ENCODE results near the gene AXIN1.

Gene AXIN1

DNA sequence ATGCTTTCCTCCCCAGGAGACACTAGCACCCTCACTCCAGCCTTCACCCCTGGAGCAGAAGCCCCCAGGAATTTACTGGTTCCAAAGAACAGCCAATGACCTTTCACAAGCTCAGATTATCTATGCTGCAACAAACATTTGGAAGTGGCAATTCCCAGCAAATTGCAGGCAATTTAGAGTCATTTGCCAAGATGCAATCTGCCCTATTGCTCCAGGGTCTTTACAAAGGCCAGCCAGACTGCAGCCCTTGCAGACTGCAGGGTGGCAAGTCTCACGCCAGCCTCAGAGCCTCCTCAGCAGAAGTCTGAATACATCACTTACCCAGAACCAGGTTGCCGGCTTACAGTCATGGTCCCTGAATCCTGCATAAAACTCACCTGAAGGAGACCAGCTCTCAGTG is 21.8 kb downstream of the AXIN1 start:
- H3K9ac ChIP-seq (ENCODE audit: low read length): no peak overlapping the region
- no peaks in the 10 kb centered on the region for H3K27me3 ChIP-seq (ENCODE audit: control insufficient read depth, insufficient read depth, low read length)
- no peak overlapping the region for H3K4me3 ChIP-seq (ENCODE audit: low read length)
- no peak overlapping the region for H3K27ac ChIP-seq (ENCODE audit: low read length)
- H3K4me1 ChIP-seq (ENCODE audit: control insufficient read depth, low read depth, low read length): no peaks in the 10 kb centered on the region
- H3K9me3 ChIP-seq (ENCODE audit: control insufficient read depth, low read depth, low read length): no peaks in the 10 kb centered on the region
- no peaks in the 10 kb centered on the region for H3K36me3 ChIP-seq (ENCODE audit: control insufficient read depth, low read depth, low read length)

DNA sequence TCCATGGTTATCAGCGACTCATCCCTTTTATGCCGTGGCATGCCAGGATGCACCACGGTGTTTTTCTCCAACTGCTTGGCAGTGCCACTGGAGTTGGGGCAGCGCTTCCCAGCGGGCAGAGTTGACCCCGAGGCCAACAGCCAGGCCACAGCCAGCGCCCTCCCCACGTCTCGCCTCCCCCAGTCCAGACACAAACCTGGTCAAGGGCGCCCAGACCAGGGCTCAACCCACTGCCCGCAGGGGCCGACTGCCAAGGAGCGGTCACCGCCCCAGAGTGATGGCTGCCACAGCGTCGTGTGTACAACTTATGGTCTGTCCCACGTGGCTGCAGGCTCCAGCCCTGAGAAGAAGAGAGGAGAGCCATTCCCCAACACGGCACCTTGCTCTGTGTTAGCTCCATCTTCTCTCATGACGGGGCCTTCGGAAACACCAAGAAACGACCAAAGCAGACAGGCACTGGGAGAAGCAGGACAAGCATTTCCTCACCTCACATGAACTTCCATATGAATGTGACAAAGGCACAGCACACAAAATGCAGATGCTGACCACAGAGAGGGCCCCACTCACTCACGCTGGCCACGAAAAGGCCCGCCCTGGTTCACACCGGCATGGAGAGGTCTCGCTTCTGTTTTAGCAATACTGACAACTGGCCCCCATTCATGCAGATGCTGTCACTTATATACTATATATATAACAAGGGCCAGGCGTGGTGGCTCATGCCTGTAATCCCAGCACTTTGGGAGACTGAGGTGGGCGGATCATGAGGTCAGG is 27.0 kb downstream of the AXIN1 start:
- H3K4me3 ChIP-seq (ENCODE audit: low read length): no peak overlapping the region
- no peaks in the 10 kb centered on the region for H3K27me3 ChIP-seq (ENCODE audit: control insufficient read depth, insufficient read depth, low read length)
- no peak overlapping the region for H3K27ac ChIP-seq (ENCODE audit: low read length)
- H3K36me3 ChIP-seq (ENCODE audit: control insufficient read depth, low read depth, low read length): no peaks in the 10 kb centered on the region
- H3K9me3 ChIP-seq (ENCODE audit: control insufficient read depth, low read depth, low read length): no peaks in the 10 kb centered on the region
- H3K9ac ChIP-seq (ENCODE audit: low read length): no peak overlapping the region
- H3K4me1 ChIP-seq (ENCODE audit: control insufficient read depth, low read depth, low read length): peaks cover 5% of the 10 kb centered on the region

- no peaks in the 10 kb centered on the region for H3K9me3 ChIP-seq (ENCODE audit: control insufficient read depth, low read depth, low read length)
- peaks cover 5% of the 10 kb centered on the region for H3K4me1 ChIP-seq (ENCODE audit: control insufficient read depth, low read depth, low read length)
- H3K27ac ChIP-seq (ENCODE audit: low read length): no peak overlapping the region
- no peak overlapping the region for H3K9ac ChIP-seq (ENCODE audit: low read length)
- no peaks in the 10 kb centered on the region for H3K36me3 ChIP-seq (ENCODE audit: control insufficient read depth, low read depth, low read length)
- H3K27me3 ChIP-seq (ENCODE audit: control insufficient read depth, insufficient read depth, low read length): no peaks in the 10 kb centered on the region
- no peak overlapping the region for H3K4me3 ChIP-seq (ENCODE audit: low read length)
Observed at GRCh38 chr16:324451-325334, 27.8 kb downstream of the AXIN1 start.

DNA sequence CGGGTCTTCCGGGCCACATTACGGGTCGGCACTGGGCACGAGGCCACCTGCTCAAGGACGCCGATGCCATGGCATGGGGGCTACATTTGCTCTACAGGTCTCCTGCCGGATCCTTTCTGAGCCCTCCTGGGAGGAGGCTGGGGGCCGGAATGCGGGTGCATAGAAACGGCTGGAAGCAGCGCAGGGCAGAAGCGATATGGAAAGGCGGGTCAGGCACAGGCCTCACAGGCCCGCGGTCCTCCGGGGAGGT is 28.4 kb downstream of the AXIN1 start:
- Histone ChIP-seq H3K27me3 (ENCODE audit: control insufficient read depth, insufficient read depth, low read length) (no peaks in the 10 kb centered on the region), H3K9me3 (ENCODE audit: control insufficient read depth, low read depth, low read length) (no peaks in the 10 kb centered on the region), H3K4me1 (ENCODE audit: control insufficient read depth, low read depth, low read length) (peaks cover 8% of the 10 kb centered on the region), H3K4me3 (ENCODE audit: low read length) (no peak overlapping the region), H3K36me3 (ENCODE audit: control insufficient read depth, low read depth, low read length) (no peaks in the 10 kb centered on the region), H3K27ac (ENCODE audit: low read length) (no peak overlapping the region), H3K9ac (ENCODE audit: low read length) (no peak overlapping the region)

DNA sequence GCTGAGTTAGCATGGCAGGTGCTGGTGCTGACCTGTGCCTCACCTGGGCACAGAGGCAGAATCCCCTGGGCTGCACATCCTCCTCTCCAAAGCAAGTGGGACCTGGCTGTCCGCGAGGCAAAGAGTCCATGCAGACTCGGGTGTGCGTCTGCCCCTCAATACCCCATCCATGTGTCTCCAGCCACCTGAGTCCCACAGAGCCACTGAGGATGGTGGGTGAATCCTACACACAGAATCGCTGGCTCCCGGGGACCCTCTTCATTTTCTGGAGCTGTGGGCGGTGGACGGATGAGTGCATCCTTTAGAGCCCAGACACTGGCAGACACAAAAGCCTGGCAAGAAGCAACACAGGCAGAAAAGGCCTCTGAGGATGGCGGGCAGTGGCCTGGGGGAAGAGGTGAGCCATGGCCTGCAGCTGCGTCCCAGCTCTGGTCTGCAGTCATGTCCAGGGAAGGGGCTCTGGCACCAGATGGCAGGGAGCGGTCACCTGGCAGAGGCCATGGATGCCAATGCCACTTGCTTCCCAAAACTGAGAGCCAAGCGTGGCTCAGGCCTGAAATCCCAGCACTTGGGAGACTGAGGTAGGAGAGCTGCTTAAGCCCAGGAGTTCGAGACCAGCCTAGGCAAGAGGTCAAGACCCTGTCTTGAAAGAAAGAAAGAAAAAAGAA is 29.9 kb downstream of the AXIN1 start:
- Histone ChIP-seq H3K27me3 (ENCODE audit: control insufficient read depth, insufficient read depth, low read length) (no peaks in the 10 kb centered on the region), H3K9me3 (ENCODE audit: control insufficient read depth, low read depth, low read length) (no peaks in the 10 kb centered on the region), H3K4me3 (ENCODE audit: low read length) (no peak overlapping the region), H3K27ac (ENCODE audit: low read length) (no peak overlapping the region), H3K4me1 (ENCODE audit: control insufficient read depth, low read depth, low read length) (peaks cover 12% of the 10 kb centered on the region), H3K36me3 (ENCODE audit: control insufficient read depth, low read depth, low read length) (no peaks in the 10 kb centered on the region), H3K9ac (ENCODE audit: low read length) (no peak overlapping the region)

- no peaks in the 10 kb centered on the region for H3K27me3 ChIP-seq (ENCODE audit: control insufficient read depth, insufficient read depth, low read length)
- no peaks in the 10 kb centered on the region for H3K9me3 ChIP-seq (ENCODE audit: control insufficient read depth, low read depth, low read length)
- no peaks in the 10 kb centered on the region for H3K36me3 ChIP-seq (ENCODE audit: control insufficient read depth, low read depth, low read length)
- no peak overlapping the region for H3K4me3 ChIP-seq (ENCODE audit: low read length)
- H3K4me1 ChIP-seq (ENCODE audit: control insufficient read depth, low read depth, low read length): peaks cover 12% of the 10 kb centered on the region
- no peak overlapping the region for H3K27ac ChIP-seq (ENCODE audit: low read length)
- no peak overlapping the region for H3K9ac ChIP-seq (ENCODE audit: low read length)
Observed at GRCh38 chr16:321532-321931, 31.0 kb downstream of the AXIN1 start.

DNA sequence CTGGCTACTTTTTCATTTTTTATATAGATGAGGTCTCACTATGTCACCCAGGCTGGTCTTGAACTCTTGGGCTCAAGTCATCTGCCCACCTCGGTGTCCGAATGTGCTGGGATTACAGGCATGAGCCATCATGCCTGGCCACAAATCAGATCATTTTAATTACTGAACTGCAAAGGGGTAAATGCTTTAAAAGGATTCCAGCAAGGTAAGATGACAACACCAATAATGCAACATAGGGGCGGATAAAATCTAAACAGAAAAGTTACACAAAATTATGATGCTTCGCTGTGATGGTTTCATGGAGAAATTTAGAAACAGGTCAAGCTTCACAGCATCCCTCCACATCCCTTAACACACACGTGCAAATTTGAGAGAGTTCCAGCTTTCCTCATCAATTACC is 32.3 kb downstream of the AXIN1 start:
- Histone ChIP-seq H3K36me3 (ENCODE audit: control insufficient read depth, low read depth, low read length) (no peaks in the 10 kb centered on the region), H3K9ac (ENCODE audit: low read length) (no peak overlapping the region), H3K4me1 (ENCODE audit: control insufficient read depth, low read depth, low read length) (peaks cover 12% of the 10 kb centered on the region)

GRCh38 chr16:318628-319027 is 33.9 kb downstream of the AXIN1 start:
- no peaks in the 10 kb centered on the region for H3K9me3 ChIP-seq (ENCODE audit: control insufficient read depth, low read depth, low read length)
- H3K9ac ChIP-seq (ENCODE audit: low read length): no peak overlapping the region
- H3K4me3 ChIP-seq (ENCODE audit: low read length): no peak overlapping the region
- no peak overlapping the region for H3K27ac ChIP-seq (ENCODE audit: low read length)
- H3K4me1 ChIP-seq (ENCODE audit: control insufficient read depth, low read depth, low read length): peaks cover 7% of the 10 kb centered on the region
- H3K36me3 ChIP-seq (ENCODE audit: control insufficient read depth, low read depth, low read length): peaks cover 9% of the 10 kb centered on the region
- H3K27me3 ChIP-seq (ENCODE audit: control insufficient read depth, insufficient read depth, low read length): no peaks in the 10 kb centered on the region

More for the DNA sequence above, 32.3 kb downstream of the AXIN1 start:
- Histone ChIP-seq H3K9me3 (ENCODE audit: control insufficient read depth, low read depth, low read length) (no peaks in the 10 kb centered on the region), H3K27ac (ENCODE audit: low read length) (no peak overlapping the region), H3K27me3 (ENCODE audit: control insufficient read depth, insufficient read depth, low read length) (no peaks in the 10 kb centered on the region), H3K4me3 (ENCODE audit: low read length) (no peak overlapping the region)

DNA sequence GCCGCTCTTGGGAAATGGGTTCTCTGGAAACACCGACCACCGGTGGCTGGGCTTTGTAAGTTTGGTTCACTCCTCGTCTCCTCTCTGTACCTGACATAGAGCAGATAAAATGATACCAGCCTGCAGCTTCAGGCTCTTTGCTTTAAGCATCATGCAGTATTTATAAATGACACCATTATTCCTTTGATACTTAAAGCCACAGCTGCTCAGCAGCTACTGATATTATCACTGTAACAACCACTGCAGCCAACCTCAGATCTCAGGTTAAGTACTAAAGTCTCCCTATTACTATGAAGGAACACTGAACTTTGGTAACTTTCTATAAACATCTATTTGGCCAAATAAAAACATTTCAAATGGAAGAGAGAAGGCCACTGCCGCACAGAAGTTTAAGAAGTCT is 34.9 kb downstream of the AXIN1 start:
- H3K9ac ChIP-seq (ENCODE audit: low read length): no peak overlapping the region
- no peak overlapping the region for H3K4me3 ChIP-seq (ENCODE audit: low read length)
- H3K27me3 ChIP-seq (ENCODE audit: control insufficient read depth, insufficient read depth, low read length): no peaks in the 10 kb centered on the region
- no peaks in the 10 kb centered on the region for H3K9me3 ChIP-seq (ENCODE audit: control insufficient read depth, low read depth, low read length)
- peaks cover 7% of the 10 kb centered on the region for H3K4me1 ChIP-seq (ENCODE audit: control insufficient read depth, low read depth, low read length)
- no peak overlapping the region for H3K27ac ChIP-seq (ENCODE audit: low read length)
- H3K36me3 ChIP-seq (ENCODE audit: control insufficient read depth, low read depth, low read length): peaks cover 11% of the 10 kb centered on the region

DNA sequence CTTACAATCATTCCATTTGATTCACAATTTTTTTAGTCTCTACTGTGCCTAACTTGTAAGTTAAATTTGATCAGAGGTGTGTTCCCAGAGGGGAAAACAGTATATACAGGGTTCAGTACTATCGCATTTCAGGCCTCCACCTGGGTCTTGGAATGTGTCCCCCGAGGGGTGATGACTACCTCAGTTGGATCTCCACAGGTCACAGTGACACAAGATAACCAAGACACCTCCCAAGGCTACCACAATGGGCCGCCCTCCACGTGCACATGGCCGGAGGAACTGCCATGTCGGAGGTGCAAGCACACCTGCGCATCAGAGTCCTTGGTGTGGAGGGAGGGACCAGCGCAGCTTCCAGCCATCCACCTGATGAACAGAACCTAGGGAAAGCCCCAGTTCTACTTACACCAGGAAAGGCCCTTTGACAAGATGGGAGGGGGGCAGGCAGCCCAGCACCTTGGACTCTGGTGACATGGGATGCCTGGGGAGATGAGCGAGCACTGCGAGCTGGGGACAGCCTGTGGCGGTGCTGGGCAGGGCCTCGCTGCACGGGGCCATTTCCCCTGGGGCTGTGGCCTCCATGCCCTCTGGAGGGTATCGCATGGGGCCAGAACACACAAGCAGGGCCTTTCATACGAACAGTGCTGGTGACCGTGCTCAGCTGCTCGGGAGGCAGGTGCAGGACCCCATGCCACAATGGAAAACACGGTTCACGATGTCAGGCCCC is 35.6 kb downstream of the AXIN1 start:
- Histone ChIP-seq H3K27me3 (ENCODE audit: control insufficient read depth, insufficient read depth, low read length) (no peaks in the 10 kb centered on the region), H3K27ac (ENCODE audit: low read length) (no peak overlapping the region), H3K36me3 (ENCODE audit: control insufficient read depth, low read depth, low read length) (peaks cover 12% of the 10 kb centered on the region), H3K9ac (ENCODE audit: low read length) (no peak overlapping the region), H3K4me3 (ENCODE audit: low read length) (no peak overlapping the region), H3K4me1 (ENCODE audit: control insufficient read depth, low read depth, low read length) (peaks cover 7% of the 10 kb centered on the region), H3K9me3 (ENCODE audit: control insufficient read depth, low read depth, low read length) (no peaks in the 10 kb centered on the region)

DNA sequence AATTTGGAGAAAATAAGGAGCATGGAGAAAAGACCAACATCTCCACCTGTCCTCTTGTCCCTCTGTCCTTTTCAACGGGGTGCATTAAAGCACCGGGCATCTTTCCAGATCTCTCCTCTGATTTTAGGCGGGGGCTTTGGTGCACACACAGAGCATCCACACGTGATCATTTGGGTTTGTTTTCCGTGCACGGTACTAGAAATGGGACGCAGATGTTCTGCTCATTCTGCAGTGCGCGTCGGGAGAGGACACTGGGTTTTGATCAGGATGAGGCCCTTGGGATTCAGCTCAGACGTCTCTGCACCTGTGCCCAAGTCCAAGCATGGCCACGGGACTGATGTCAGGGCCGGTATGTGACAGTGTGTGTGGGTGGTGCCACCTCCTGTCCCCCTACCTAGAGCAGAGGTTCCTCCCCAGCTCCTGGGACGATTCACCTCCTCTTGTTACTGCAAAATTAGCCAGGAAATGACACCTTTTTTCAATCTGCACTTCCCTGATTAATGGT is 37.7 kb downstream of the AXIN1 start:
- Histone ChIP-seq H3K27me3 (ENCODE audit: control insufficient read depth, insufficient read depth, low read length) (no peaks in the 10 kb centered on the region), H3K4me3 (ENCODE audit: low read length) (no peak overlapping the region), H3K9ac (ENCODE audit: low read length) (no peak overlapping the region), H3K27ac (ENCODE audit: low read length) (no peak overlapping the region), H3K36me3 (ENCODE audit: control insufficient read depth, low read depth, low read length) (peaks cover 13% of the 10 kb centered on the region), H3K4me1 (ENCODE audit: control insufficient read depth, low read depth, low read length) (peaks cover 7% of the 10 kb centered on the region), H3K9me3 (ENCODE audit: control insufficient read depth, low read depth, low read length) (no peaks in the 10 kb centered on the region)
